GM23248 (cell line): ENCODE results near the gene PIEZO1. TPM values are rescaled to one million over a fixed set of nuclear protein-coding genes. Genes with fewer than 3 reads are reported as not detected.
A peak's percentile ranks its signal among the peaks of the same experiment; 100 is the strongest.

ENCODE experiments used
- DNase-seq: peaks from one replicate; pipeline ENCODE4 v3.0.0-alpha.2; 2015
- H2AFZ ChIP-seq: fragments of 200-600 bp; sonication (generic); 2 replicates; pipeline ENCODE4 v1.6.1; 2016; ENCODE audit warnings: antibody characterized with exemption
- H3F3A ChIP-seq: fragments of 200-600 bp; sonication (generic); 2 replicates; pipeline ENCODE4 v1.6.1; 2016; ENCODE audit warnings: mild to moderate bottlenecking, antibody characterized with exemption, mixed run types; ENCODE audit not compliant: insufficient read depth
- H3K27ac ChIP-seq: fragments of 200-600 bp; sonication (generic); 2 replicates; pipeline ENCODE4 v1.5.1; 2016; ENCODE audit warnings: mild to moderate bottlenecking
- H3K27me3 ChIP-seq: fragments of 200-600 bp; sonication (generic); replicated peaks from 2 replicates; pipeline ENCODE4 v1.6.1; 2016; ENCODE audit warnings: mild to moderate bottlenecking; ENCODE audit not compliant: insufficient read depth
- H3K36me3 ChIP-seq: fragments of 200-600 bp; sonication (generic); 2 replicates; pipeline ENCODE4 v1.6.1; 2016; ENCODE audit warnings: low read depth, mild to moderate bottlenecking
- H3K4me1 ChIP-seq: fragments of 200-600 bp; sonication (generic); 2 replicates; pipeline ENCODE4 v1.6.1; 2016; ENCODE audit warnings: mild to moderate bottlenecking; ENCODE audit not compliant: insufficient read depth
- H3K4me2 ChIP-seq: fragments of 200-600 bp; sonication (generic); one replicate; pipeline ENCODE4 v1.6.1; 2016; ENCODE audit warnings: mild to moderate bottlenecking; ENCODE audit not compliant: unreplicated experiment
- H3K4me3 ChIP-seq: fragments of 200-600 bp; sonication (generic); 2 replicates; pipeline ENCODE4 v1.5.1; 2016; ENCODE audit warnings: mild to moderate bottlenecking
- H3K79me2 ChIP-seq: fragments of 200-600 bp; sonication (generic); 2 replicates; pipeline ENCODE4 v1.6.1; 2016; ENCODE audit warnings: mild to moderate bottlenecking; ENCODE audit not compliant: insufficient read depth
- H3K9ac ChIP-seq: fragments of 200-600 bp; sonication (generic); 2 replicates; pipeline ENCODE4 v1.6.1; 2016; ENCODE audit warnings: mild to moderate bottlenecking
- H3K9me2 ChIP-seq: fragments of 200-600 bp; sonication (generic); 2 replicates; pipeline ENCODE4 v1.6.1; 2016; ENCODE audit warnings: mixed run types, mild to moderate bottlenecking, moderate library complexity; ENCODE audit not compliant: insufficient read depth
- H3K9me3 ChIP-seq: fragments of 200-600 bp; sonication (generic); one replicate; pipeline ENCODE4 v1.6.1; 2017; ENCODE audit warnings: low read depth
- H4K20me1 ChIP-seq: fragments of 200-600 bp; sonication (generic); 2 replicates; pipeline ENCODE4 v1.6.0; 2016; ENCODE audit not compliant: insufficient read depth
- EZH2 ChIP-seq: fragments of 200-600 bp; sonication (generic); IDR thresholded peaks from 2 replicates; pipeline ENCODE4 v1.6.1; 2018; ENCODE audit warnings: antibody characterized with exemption, mild to moderate bottlenecking; ENCODE audit not compliant: insufficient read depth, poor library complexity, severe bottlenecking
- EZH2phosphoT487 ChIP-seq: fragments of 200-600 bp; sonication (generic); IDR thresholded peaks from 2 replicates; pipeline ENCODE4 v1.6.1; 2018; ENCODE audit warnings: antibody characterized with exemption, moderate library complexity, mild to moderate bottlenecking, low read depth; ENCODE audit not compliant: insufficient read depth
- WGBS, 2 experiments: methylation state at CpG; one replicate each; pipeline ENCODE4 v1.1.6; 2015 to 2017; ENCODE audit warnings: low lambda C conversion rate in 2 of 2, low coverage in 1 of 2; ENCODE audit errors: missing lambda C conversion rate in 2 of 2; 5-methylcytosine and 5-hydroxymethylcytosine counted together
- in situ Hi-C: fragments of 300-500 bp; cut with MboI; formaldehyde crosslinking; loops from 2 replicates; pipeline ENCODE4 v1.15.0; 2020
- polyA plus RNA-seq: library from polyadenylated mRNA; unstranded; fragments of >200 nt; fragmentation: Nextera tagmentation; extraction: Ambion mirVana; gene quantifications from 2 replicates; pipeline ENCODE4 v1.2.1, GENCODE V29; 2016
- total RNA-seq: library from RNA; depleted of rRNA; stranded (reverse); fragments of >200 nt; shearing (Covaris generic); gene quantifications from 2 replicates; pipeline ENCODE4 v1.2.3, GENCODE V29; 2014

PIEZO1 gene
- total and polyA plus RNA-seq, 2 experiments from 2014 or later: 95.3 to 223 TPM

DNA sequence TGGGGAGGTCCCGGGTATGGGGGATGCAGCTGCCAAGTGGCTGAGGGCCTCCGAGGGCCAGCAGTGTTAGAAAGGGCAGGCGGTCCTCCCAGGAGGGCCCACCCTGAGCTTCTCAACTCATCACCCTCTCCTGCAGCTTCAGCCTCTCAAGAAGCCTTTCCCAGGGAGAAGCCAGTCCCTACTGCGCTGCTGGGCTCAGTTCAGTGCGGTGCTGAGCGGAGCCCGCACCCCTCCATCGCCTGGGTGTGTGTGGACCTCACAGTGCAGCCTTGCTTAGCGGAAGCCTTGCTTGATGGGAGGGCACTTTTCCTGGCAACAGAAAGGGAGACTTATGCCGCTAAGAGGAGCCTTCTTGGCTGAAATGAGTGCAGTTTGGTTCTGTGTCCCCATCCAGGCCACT, 30.2 kb upstream of the PIEZO1 start:
- Histone ChIP-seq H3K4me2 (no peak overlapping the region), H3K4me1 (peaks cover 6% of the 10 kb centered on the region; the same call in 1 of the 2 replicates), H3K9me3 (no peaks in the 10 kb centered on the region), H3K9ac (no peak overlapping the region), H3K9me2 (no peaks in the 10 kb centered on the region), H3K4me3 (no peak overlapping the region), H3K79me2 (peaks cover 3% of the 10 kb centered on the region; the same call in 1 of the 2 replicates), H3K27me3 (no peaks in the 10 kb centered on the region), H3F3A (no peaks in the 10 kb centered on the region; the same call in 1 of the 2 replicates), H3K36me3 (no peaks in the 10 kb centered on the region), H2AFZ (no peak overlapping the region), H4K20me1 (no peaks in the 10 kb centered on the region), H3K27ac (no peak overlapping the region)
- no peak for TF ChIP-seq EZH2
- TF ChIP-seq EZH2phosphoT487: no peak
- no peak for DNase-seq
- 67% methylated on average over 10 of the region's 10 CpGs for WGBS, 2 experiments
- in situ Hi-C loops: no loop called here

DNA sequence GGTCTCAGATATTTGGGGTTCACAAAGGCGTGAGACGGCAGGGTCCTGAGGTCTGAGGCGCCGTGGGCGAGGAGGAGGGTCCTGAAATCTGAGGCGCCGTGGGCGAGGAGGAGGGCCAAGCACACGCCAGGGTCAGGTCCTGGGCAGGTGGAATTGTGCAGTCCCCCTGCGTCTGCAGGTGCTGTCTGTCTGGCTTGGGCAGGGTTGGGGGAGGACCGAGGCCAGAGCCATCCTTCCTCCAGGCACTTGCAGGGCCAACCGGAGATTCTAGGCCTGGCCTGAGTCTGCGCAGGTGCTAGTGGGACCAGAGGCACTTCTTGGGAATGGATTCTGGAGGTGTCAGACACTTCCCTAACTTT, 29.1 kb upstream of the PIEZO1 start:
- in situ Hi-C loops: no loop called here
- Histone ChIP-seq H3K27ac (no peak overlapping the region), H3F3A (no peaks in the 10 kb centered on the region; the same call in 1 of the 2 replicates), H3K9ac (no peak overlapping the region), H2AFZ (no peak overlapping the region), H3K4me3 (no peak overlapping the region), H3K4me2 (no peak overlapping the region), H3K27me3 (no peaks in the 10 kb centered on the region), H3K79me2 (peaks cover 14% of the 10 kb centered on the region), H3K36me3 (no peaks in the 10 kb centered on the region), H3K9me3 (no peaks in the 10 kb centered on the region), H4K20me1 (no peaks in the 10 kb centered on the region), H3K9me2 (no peaks in the 10 kb centered on the region), H3K4me1 (peaks cover 13% of the 10 kb centered on the region)
- TF ChIP-seq EZH2 (no peak), EZH2phosphoT487 (no peak)
- WGBS, 2 experiments: 94 to 96% methylated on average over 13 of the region's 13 CpGs
- no peak for DNase-seq

DNA sequence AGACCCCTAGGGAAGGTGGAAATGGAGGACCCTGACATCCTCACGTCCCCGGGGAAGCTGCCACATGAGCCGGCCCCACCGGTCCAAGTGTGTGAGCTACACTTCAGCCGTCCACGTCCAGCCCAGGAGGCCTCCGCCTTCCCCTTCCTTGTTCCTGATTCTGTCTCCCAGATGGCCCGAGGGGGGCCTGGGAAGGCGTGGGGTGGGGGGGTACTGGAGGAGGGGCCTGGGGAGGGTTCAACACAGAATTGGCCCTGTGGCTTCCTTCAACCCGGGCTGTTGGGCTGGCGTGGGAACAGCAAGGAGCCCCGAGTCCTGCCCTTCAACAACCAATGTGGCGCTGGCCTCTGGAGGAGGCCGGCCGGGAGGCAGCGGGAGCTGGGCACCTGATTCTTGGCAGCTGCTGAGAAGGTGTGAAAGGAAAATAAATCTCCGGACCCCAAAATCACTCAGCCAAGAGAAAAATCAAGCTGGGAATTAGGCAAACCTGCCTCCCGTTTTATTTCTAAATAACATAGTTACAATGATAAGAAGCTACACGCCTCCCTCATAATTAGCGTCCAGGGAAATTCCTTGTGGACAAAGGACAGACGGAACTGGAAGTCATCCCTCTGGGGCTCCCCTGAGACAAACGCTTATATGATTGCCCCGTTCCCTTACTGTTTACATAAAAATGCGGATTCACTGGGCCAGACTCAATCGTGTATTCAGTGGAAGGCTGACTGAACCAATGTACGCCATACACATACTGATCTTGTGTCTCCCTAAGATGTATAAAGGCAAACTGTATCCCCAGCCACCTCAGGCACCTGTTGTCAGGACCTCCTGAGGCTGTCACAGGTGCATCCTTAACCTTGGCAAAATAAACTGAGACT, 28.5 kb upstream of the PIEZO1 start:
- Histone ChIP-seq H3F3A (no peaks in the 10 kb centered on the region; the same call in 1 of the 2 replicates), H3K27me3 (no peaks in the 10 kb centered on the region), H3K9me3 (no peaks in the 10 kb centered on the region), H3K27ac (peak overlapping the region; percentile 83), H3K79me2 (peaks cover 17% of the 10 kb centered on the region), H4K20me1 (no peaks in the 10 kb centered on the region), H3K36me3 (no peaks in the 10 kb centered on the region), H3K4me1 (peaks cover 13% of the 10 kb centered on the region), H2AFZ (no peak overlapping the region), H3K4me2 (no peak overlapping the region), H3K9ac (peak overlapping the region; percentile 89; the same call in 1 of the 2 replicates), H3K9me2 (no peaks in the 10 kb centered on the region), H3K4me3 (no peak overlapping the region)
- WGBS, 2 experiments: 53% methylated on average over 22 to 26 of the region's 26 CpGs
- TF ChIP-seq EZH2 (no peak), EZH2phosphoT487 (no peak)
- in situ Hi-C loops: no loop called here
- DNase-seq: no peak

DNA sequence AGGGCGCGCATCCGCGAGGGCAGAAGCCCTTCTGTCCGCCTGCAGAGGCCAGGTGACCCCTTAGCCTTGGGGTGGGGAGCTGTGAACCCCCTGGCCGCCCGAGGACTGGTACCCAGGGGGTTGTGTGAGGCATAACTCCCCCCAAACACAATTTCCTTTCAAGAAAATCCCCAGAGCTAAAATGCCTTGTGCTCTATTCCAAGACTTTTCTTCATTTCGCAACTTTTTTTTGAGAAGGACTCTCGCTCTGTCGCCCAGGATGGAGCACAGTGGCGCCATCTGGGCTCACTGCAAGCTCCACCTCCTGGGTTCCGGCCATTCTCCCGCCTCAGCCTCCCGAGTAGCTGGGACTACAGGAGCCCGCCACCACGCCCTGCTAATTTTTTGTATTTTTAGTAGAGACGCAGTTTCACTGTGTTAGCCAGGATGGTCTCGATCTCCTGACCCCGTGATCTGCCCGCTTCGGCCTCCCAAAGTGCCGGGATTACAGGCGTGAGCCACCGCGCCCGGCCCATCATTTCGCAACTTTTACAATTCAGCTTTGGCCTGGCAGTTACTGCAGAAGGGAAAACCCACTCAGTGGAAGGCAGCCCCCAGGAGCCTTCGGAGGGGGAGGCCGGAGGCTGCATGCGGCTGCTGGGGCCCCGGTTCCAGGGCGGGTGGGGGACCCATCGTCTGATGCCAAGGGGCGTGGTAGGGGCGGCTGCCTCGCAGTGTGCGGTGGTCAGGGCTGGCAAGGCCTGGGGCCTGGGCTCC, 27.7 kb upstream of the PIEZO1 start:
- H3K27ac ChIP-seq: peak overlapping the region; percentile 83
- H3K36me3 ChIP-seq: no peaks in the 10 kb centered on the region
- in situ Hi-C loops: no loop called here
- DNase-seq: peak; percentile 76
- H3K27me3 ChIP-seq: no peaks in the 10 kb centered on the region
- H3K9me2 ChIP-seq: no peaks in the 10 kb centered on the region
- H3F3A ChIP-seq: no peaks in the 10 kb centered on the region; the same call in 1 of the 2 replicates
- H3K4me1 ChIP-seq: peaks cover 13% of the 10 kb centered on the region
- peak overlapping the region; percentile 89 for H3K9ac ChIP-seq
- H2AFZ ChIP-seq: peak overlapping the region; percentile 70
- no peaks in the 10 kb centered on the region for H3K9me3 ChIP-seq
- peak overlapping the region; percentile 79 for H3K4me3 ChIP-seq
- H3K4me2 ChIP-seq: peak overlapping the region; percentile 82
- TF ChIP-seq EZH2: no peak
- TF ChIP-seq EZH2phosphoT487: no peak
- WGBS, 2 experiments: 8 to 11% methylated on average over 36 to 37 of the region's 37 CpGs
- H4K20me1 ChIP-seq: no peaks in the 10 kb centered on the region
- peaks cover 17% of the 10 kb centered on the region for H3K79me2 ChIP-seq
